Measurements from ENCODE around the gene PODXL2. TPM values are rescaled to one million over a fixed set of nuclear protein-coding genes. Genes with fewer than 3 reads are reported as not detected.

The PODXL2 gene
- total RNA-seq, 1 experiment from 2014 or later, result 26.6 TPM

DNA sequence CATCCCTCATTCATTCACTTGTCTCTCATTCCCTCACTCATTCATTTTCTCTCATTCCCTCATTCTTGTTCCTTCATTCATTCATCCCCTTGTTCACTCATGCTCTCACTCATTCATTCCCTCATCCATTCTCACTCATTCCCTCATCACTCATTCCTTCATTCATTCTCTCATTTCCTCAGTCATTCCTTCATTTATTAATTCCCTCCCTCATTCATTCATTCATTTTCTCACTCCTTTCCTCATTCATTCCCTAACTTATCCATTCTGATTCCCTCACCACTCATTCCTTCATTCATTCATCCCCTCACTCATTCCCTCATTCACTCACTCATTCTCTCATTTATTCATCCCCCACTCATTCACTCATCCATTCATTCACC, 57.5 kb downstream of the PODXL2 start:
- Histone ChIP-seq H3K27ac (ENCODE audit: low read depth, low read length, poor library complexity, severe bottlenecking) (no peak overlapping the region), H3K36me3 (ENCODE audit: insufficient read depth, low read length, poor library complexity, severe bottlenecking) (no peaks in the 10 kb centered on the region), H3K4me3 (ENCODE audit: low read depth, low read length, poor library complexity, severe bottlenecking) (no peak overlapping the region), H3K27me3 (replicated peaks; ENCODE audit: insufficient read depth, low read depth, low read length, poor library complexity) (no peaks in the 10 kb centered on the region), H3K4me1 (ENCODE audit: insufficient read depth, low read length, poor library complexity, severe bottlenecking) (no peaks in the 10 kb centered on the region), H3K9me3 (ENCODE audit: low read depth, low read length, poor library complexity, severe bottlenecking) (no peaks in the 10 kb centered on the region)
- DNase-seq (ENCODE audit: low spot score), result no peak
- intact Hi-C loops (cut with micrococcal nuclease; ENCODE audit: unreplicated experiment), result no loop called here
- CTCF ChIA-PET, result no interaction called here
- TF ChIP-seq, protein P1, sequence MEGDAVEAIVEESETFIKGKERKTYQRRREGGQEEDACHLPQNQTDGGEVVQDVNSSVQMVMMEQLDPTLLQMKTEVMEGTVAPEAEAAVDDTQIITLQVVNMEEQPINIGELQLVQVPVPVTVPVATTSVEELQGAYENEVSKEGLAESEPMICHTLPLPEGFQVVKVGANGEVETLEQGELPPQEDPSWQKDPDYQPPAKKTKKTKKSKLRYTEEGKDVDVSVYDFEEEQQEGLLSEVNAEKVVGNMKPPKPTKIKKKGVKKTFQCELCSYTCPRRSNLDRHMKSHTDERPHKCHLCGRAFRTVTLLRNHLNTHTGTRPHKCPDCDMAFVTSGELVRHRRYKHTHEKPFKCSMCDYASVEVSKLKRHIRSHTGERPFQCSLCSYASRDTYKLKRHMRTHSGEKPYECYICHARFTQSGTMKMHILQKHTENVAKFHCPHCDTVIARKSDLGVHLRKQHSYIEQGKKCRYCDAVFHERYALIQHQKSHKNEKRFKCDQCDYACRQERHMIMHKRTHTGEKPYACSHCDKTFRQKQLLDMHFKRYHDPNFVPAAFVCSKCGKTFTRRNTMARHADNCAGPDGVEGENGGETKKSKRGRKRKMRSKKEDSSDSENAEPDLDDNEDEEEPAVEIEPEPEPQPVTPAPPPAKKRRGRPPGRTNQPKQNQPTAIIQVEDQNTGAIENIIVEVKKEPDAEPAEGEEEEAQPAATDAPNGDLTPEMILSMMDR (conservative IDR thresholded peaks at IDR 0.05; ENCODE audit: low read depth, low read length), result no peak
- TF ChIP-seq EZH2 (IDR thresholded peaks at IDR 0.05; ENCODE audit: borderline replicate concordance, low read depth, low read length, poor library complexity, severe bottlenecking), result no peak
- POLR2A ChIA-PET (ENCODE audit: low non-redundant PET), result no interaction called here
- BruUV-seq (replicated peaks), result no TSS peak

DNA sequence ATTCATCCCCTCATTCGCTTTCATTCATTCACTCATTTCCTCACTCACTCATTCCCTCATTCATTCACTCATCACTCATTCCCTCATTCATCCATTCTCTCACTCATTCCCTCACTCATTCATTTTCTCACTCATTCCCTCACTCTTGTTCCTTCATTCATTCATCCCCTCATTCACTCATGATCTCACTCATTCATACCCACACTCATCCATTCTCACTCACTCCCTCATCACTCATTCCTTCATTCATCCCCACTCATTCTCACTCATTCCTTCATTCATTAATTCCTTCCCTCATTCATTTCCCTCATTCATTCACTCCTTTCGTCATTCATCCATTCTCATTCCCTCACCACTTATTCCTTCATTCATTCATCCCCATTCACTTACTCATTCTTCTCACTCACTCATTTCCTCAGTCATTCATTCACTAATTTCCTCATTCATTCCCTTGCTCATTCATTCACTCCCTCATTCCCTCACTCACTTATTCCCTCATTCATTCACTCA, 58.3 kb downstream of the PODXL2 start:
- ChIA-PET CTCF (no interaction called here), POLR2A (ENCODE audit: low non-redundant PET) (no interaction called here)
- H3K27ac ChIP-seq (ENCODE audit: low read depth, low read length, poor library complexity, severe bottlenecking), result no peak overlapping the region
- TF ChIP-seq, protein P1 (conservative IDR thresholded peaks at IDR 0.05; ENCODE audit: low read depth, low read length), result no peak
- TF ChIP-seq EZH2 (IDR thresholded peaks at IDR 0.05; ENCODE audit: borderline replicate concordance, low read depth, low read length, poor library complexity, severe bottlenecking), result no peak
- no peak overlapping the region for H3K4me3 ChIP-seq (ENCODE audit: low read depth, low read length, poor library complexity, severe bottlenecking)
- H3K36me3 ChIP-seq (ENCODE audit: insufficient read depth, low read length, poor library complexity, severe bottlenecking), result no peaks in the 10 kb centered on the region
- no peaks in the 10 kb centered on the region for H3K9me3 ChIP-seq (ENCODE audit: low read depth, low read length, poor library complexity, severe bottlenecking)
- no peak for DNase-seq (ENCODE audit: low spot score)
- H3K27me3 ChIP-seq (replicated peaks; ENCODE audit: insufficient read depth, low read depth, low read length, poor library complexity), result no peaks in the 10 kb centered on the region
- intact Hi-C loops (cut with micrococcal nuclease; ENCODE audit: unreplicated experiment), result no loop called here
- BruUV-seq (replicated peaks), result no TSS peak
- H3K4me1 ChIP-seq (ENCODE audit: insufficient read depth, low read length, poor library complexity, severe bottlenecking), result no peaks in the 10 kb centered on the region

DNA sequence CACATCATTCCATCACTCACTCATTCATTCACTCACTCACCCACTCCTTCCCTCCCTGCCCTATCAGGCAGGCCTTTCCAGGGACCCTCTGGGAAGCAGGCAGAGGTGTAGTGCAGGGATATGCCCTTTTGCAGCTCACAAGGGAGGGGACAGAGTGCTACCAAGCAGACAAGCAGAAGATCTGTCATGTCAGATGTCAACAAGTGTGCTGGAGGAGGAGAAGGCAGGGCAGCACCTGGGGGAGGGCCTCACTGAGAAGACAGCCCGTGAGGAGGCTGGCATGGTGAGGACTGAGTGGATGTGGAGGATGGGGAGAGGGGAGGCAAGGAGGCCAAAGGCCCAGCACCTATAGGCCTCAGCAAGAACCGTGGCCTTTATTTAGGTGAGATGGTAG, 59.0 kb downstream of the PODXL2 start:
- no TSS peak for BruUV-seq (replicated peaks)
- H3K36me3 ChIP-seq (ENCODE audit: insufficient read depth, low read length, poor library complexity, severe bottlenecking), result no peaks in the 10 kb centered on the region
- H3K27ac ChIP-seq (ENCODE audit: low read depth, low read length, poor library complexity, severe bottlenecking), result no peak overlapping the region
- TF ChIP-seq, protein P1 (conservative IDR thresholded peaks at IDR 0.05; ENCODE audit: low read depth, low read length), result no peak
- POLR2A ChIA-PET (ENCODE audit: low non-redundant PET), result interaction anchor here (0.6 kb wide), 1 partner anchor 8 kb away, joined by 4 read pairs; no protein-coding TSS in a partner anchor
- intact Hi-C loops (cut with micrococcal nuclease; ENCODE audit: unreplicated experiment), result no loop called here
- H3K4me1 ChIP-seq (ENCODE audit: insufficient read depth, low read length, poor library complexity, severe bottlenecking), result no peaks in the 10 kb centered on the region
- no peak overlapping the region for H3K4me3 ChIP-seq (ENCODE audit: low read depth, low read length, poor library complexity, severe bottlenecking)
- H3K9me3 ChIP-seq (ENCODE audit: low read depth, low read length, poor library complexity, severe bottlenecking), result no peaks in the 10 kb centered on the region
- no peak for DNase-seq (ENCODE audit: low spot score)
- CTCF ChIA-PET, result no interaction called here
- no peaks in the 10 kb centered on the region for H3K27me3 ChIP-seq (replicated peaks; ENCODE audit: insufficient read depth, low read depth, low read length, poor library complexity)

Data from A673 (cell line).